ENCODE results near the gene EHMT1.
"Not testable (repeated sequence)": the region's sequence is repeated elsewhere in the genome, so short reads cannot be mapped to it uniquely, and the experiment has no call there.

EHMT1 gene

GRCh38 chr9:137876781-137877386 lies 258.1 kb downstream of the EHMT1 start:
- DNase-seq = no peak

- not testable (repeated sequence) for DNase-seq
Observed at GRCh38 chr9:137877506-137878122, 258.8 kb downstream of the EHMT1 start, which contains the start of gene CACNA1B. TSS of gene CACNA1B (plus strand) at chr9:137877782. CDS start at chr9:137877934, 152 bp downstream.

- no peak for DNase-seq
Observed at GRCh38 chr9:137878146-137878941, 259.5 kb downstream of the EHMT1 start.

GRCh38 chr9:137879052-137879451 lies 260.2 kb downstream of the EHMT1 start:
- no peak for DNase-seq

- no peak for DNase-seq
Observed at GRCh38 chr9:137879566-137880150, 260.9 kb downstream of the EHMT1 start.

- DNase-seq = no peak
Observed at GRCh38 chr9:137880160-137880975, 261.6 kb downstream of the EHMT1 start.

GRCh38 chr9:137880976-137881530 lies 262.2 kb downstream of the EHMT1 start:
- no peak for DNase-seq

GRCh38 chr9:137881591-137882505 lies 263.0 kb downstream of the EHMT1 start:
- no peak for DNase-seq

- DNase-seq = no peak
Observed at GRCh38 chr9:137882506-137882821, 263.7 kb downstream of the EHMT1 start.

GRCh38 chr9:137883977-137884376 lies 265.2 kb downstream of the EHMT1 start:
- not testable (repeated sequence) for DNase-seq

GRCh38 chr9:137884547-137884946 lies 265.7 kb downstream of the EHMT1 start:
- DNase-seq = not testable (repeated sequence)

GRCh38 chr9:137885121-137885520 lies 266.3 kb downstream of the EHMT1 start:
- not testable (repeated sequence) for DNase-seq
